Heart left ventricle (tissue), 16 donors: ENCODE measurements around the gene FTO. TPM values are rescaled to one million over a fixed set of nuclear protein-coding genes. Genes with fewer than 3 reads are reported as not detected.

Experiments
- ATAC-seq, 4 donors: fragments of 200-7000 bp; cut with Tn5 transposase; one replicate each; pipeline ENCODE4 v1.9.1; 2020 to 2022; ENCODE audit warnings: moderate library complexity in 4 of 4, mild to moderate bottlenecking in 3 of 4, moderate number of reproducible peaks in 1 of 4
- DNase-seq, 5 donors: peaks; one replicate each; pipeline ENCODE4 v3.0.0-alpha.2; 2020
- H3K27ac ChIP-seq, 12 donors: fragments of 200-600 bp; sonication (generic) in 4 of 12; one replicate each; pipeline versions ENCODE4 v1.5.0 to v1.8.0; 2016 to 2022; ENCODE audit warnings: mild to moderate bottlenecking in 2 of 12
- H3K27me3 ChIP-seq, 9 donors: fragments of 200-600 bp; sonication (generic) in 2 of 9; one replicate each; pipeline versions ENCODE4 v1.5.1 to v1.8.0; 2016 to 2022; ENCODE audit warnings: mild to moderate bottlenecking in 3 of 9
- H3K36me3 ChIP-seq, 9 donors: fragments of 200-600 bp; sonication (generic) in 2 of 9; one replicate each; pipeline versions ENCODE4 v1.5.0 to v1.8.0; 2018 to 2022; ENCODE audit warnings: mild to moderate bottlenecking in 2 of 9
- H3K4me1 ChIP-seq, 12 donors: fragments of 200-600 bp; sonication (generic) in 4 of 12; one replicate each; pipeline versions ENCODE4 v1.5.0 to v1.8.0; 2016 to 2022; ENCODE audit warnings: mild to moderate bottlenecking in 3 of 12
- H3K4me3 ChIP-seq, 12 donors: fragments of 200-600 bp; sonication (generic) in 4 of 12; one replicate each; pipeline versions ENCODE4 v1.5.0 to v1.8.0; 2017 to 2022; ENCODE audit warnings: mild to moderate bottlenecking in 9 of 12, moderate library complexity in 4 of 12
- H3K9me3 ChIP-seq, 12 donors: fragments of 200-600 bp; sonication (generic) in 4 of 12; one replicate each; pipeline versions ENCODE4 v1.5.0 to v1.8.0; 2016 to 2022; ENCODE audit warnings: mild to moderate bottlenecking in 1 of 12
- CTCF ChIP-seq, 12 donors: fragments of 200-600 bp; sonication (generic) in 4 of 12; IDR thresholded peaks; one replicate each; pipeline versions ENCODE4 v1.5.0 to v1.8.0; 2018 to 2022; ENCODE audit warnings: antibody characterized with exemption in 12 of 12, mild to moderate bottlenecking in 5 of 12
- POLR2A ChIP-seq, 2 donors: fragments of 450-650 bp; IDR thresholded peaks; one replicate each; pipeline ENCODE4 v1.6.1; 2017; ENCODE audit warnings: antibody characterized with exemption in 2 of 2, mild to moderate bottlenecking in 2 of 2, moderate library complexity in 2 of 2
- WGBS, 4 donors: extraction: QIAGEN DNeasy Blood & Tissue Kit in 2 of 4; methylation state at CpG; one replicate each; pipeline versions ENCODE4 v1.1.5 to v1.1.7; 2013 to 2018; 5-methylcytosine and 5-hydroxymethylcytosine counted together
- intact Hi-C, 10 donors: fragments of 100-400 bp; cut with DNase I; formaldehyde crosslinking; loops; one replicate each; pipeline versions ENCODE4 v1.11.1 to v1.14.2; 2022
- polyA plus RNA-seq, 2 donors: library from polyadenylated mRNA; stranded (reverse); fragments of 200-250 nt; gene quantifications; one replicate each; pipeline ENCODE4 v1.2.3, GENCODE V29; 2013
- total RNA-seq, 9 donors: library from RNA; depleted of rRNA in 2 of 9; stranded (reverse); fragments of >200 nt in 2 of 9; fragmentation: NEBNext Ultra II Directional in 3 of 9; extraction: Animal tissue kit (Norgen Biotek cat#: 25700) in 3 of 9; gene quantifications; one replicate each; pipeline versions ENCODE4 v1.1.0 to v1.2.4, GENCODE V29; 2016 to 2023
- donor health status: ischemic (EF 13 %, LVEDD 7.1; RV severe dilation, severe dysfunction).
- donor health status: healthy with polysubstance abuse.
- donor health status: DM: no; HTN: yes; CAD: no.
- donor health status: DM: no; HTN: no; CAD: no.
- donor health status: ischemic (EF 25% LVEDD 6.9; RV normal size, moderate dysfunction).
- donor health status: ischemic (EF 25% LVEDD 5.7; RV mildly dilated, moderate dysfunction).
- donor health status: healthy.
- donor health status: DM: yes; HTN: yes; CAD: no.
- donor health status: ischemic (EF 35%, LVEDD 5.7; RV mildly dilated, moderate dysfunction).
- donor health status: nonischemic (EF 11% LVEDD 7.7; RV severe dilation, severe dysfunction).
- donor health status: DM: yes; HTN: yes; CAD: no.
- donor health status: PGD.
- donor health status: ischemic (EF 29% LVEDD 5.4; RV normal size, mild dysfunction).
- donor health status: nonischemic (EF 23%, LVEDD 6.1; RV moderate dilation, normal function).

Gene FTO
- total and polyA plus RNA-seq, 11 donors: 11.8 to 105 (median 86.8) TPM

GRCh38 chr16:53805752-53806151, 101.8 kb downstream of the FTO start:
- WGBS, 4 donors: 80 to 86% (median 83%) methylated on average over 4 of the region's 4 CpGs
- H3K4me1 ChIP-seq: peaks cover 0 to 6% (median 0%) of the 10 kb centered on the region in 12 donors
- H3K4me3 ChIP-seq: no peak overlapping the region
- no peaks in the 10 kb centered on the region for H3K27me3 ChIP-seq
- intact Hi-C loops: no loop called here
- H3K27ac ChIP-seq: no peak overlapping the region
- H3K9me3 ChIP-seq: peaks cover 0 to 8% (median 0%) of the 10 kb centered on the region in 12 donors
- ATAC-seq (no peak), DNase-seq (no peak)
- peaks cover 0 to 6% (median 2%) of the 10 kb centered on the region in 9 donors for H3K36me3 ChIP-seq
- TF ChIP-seq POLR2A (IDR thresholded peaks at IDR 0.05): no peak
- TF ChIP-seq CTCF (IDR thresholded peaks at IDR 0.05): no peak

- H3K27ac ChIP-seq: no peak overlapping the region
- TF ChIP-seq POLR2A (IDR thresholded peaks at IDR 0.05) (no peak), CTCF (IDR thresholded peaks at IDR 0.05) (no peak)
- 95 to 97% (median 96%) methylated on average over 8 of the region's 8 CpGs for WGBS, 4 donors
- peaks cover 0 to 36% (median 22%) of the 10 kb centered on the region in 9 donors for H3K36me3 ChIP-seq
- ATAC-seq (no peak), DNase-seq (no peak)
- H3K27me3 ChIP-seq: no peaks in the 10 kb centered on the region
- no peaks in the 10 kb centered on the region for H3K9me3 ChIP-seq
- H3K4me3 ChIP-seq: no peak overlapping the region
- peaks cover 0 to 6% (median 0%) of the 10 kb centered on the region in 12 donors for H3K4me1 ChIP-seq
- intact Hi-C loops: no loop called here
Observed at GRCh38 chr16:53809088-53809932, 105.4 kb downstream of the FTO start.

GRCh38 chr16:53812914-53813313, 109.0 kb downstream of the FTO start:
- no peak overlapping the region for H3K4me3 ChIP-seq
- intact Hi-C loops: no loop called here
- H3K27me3 ChIP-seq: no peaks in the 10 kb centered on the region
- 52 to 65% (median 62%) methylated on average over 2 of the region's 2 CpGs for WGBS, 4 donors
- H3K36me3 ChIP-seq: peaks cover 0 to 46% (median 22%) of the 10 kb centered on the region in 9 donors
- ATAC-seq: no peak
- no peak overlapping the region for H3K27ac ChIP-seq
- H3K9me3 ChIP-seq: no peaks in the 10 kb centered on the region
- H3K4me1 ChIP-seq: peaks cover 0 to 13% (median 1%) of the 10 kb centered on the region in 12 donors
- no peak for TF ChIP-seq CTCF (IDR thresholded peaks at IDR 0.05)
- no peak for TF ChIP-seq POLR2A (IDR thresholded peaks at IDR 0.05)
- no peak for DNase-seq

- H3K4me3 ChIP-seq: no peak overlapping the region
- 96 to 98% (median 97%) methylated on average over 7 of the region's 7 CpGs for WGBS, 4 donors
- no peak overlapping the region for H3K27ac ChIP-seq
- intact Hi-C loops: no loop called here
- H3K9me3 ChIP-seq: no peaks in the 10 kb centered on the region
- ATAC-seq (no peak), DNase-seq (no peak)
- no peaks in the 10 kb centered on the region for H3K27me3 ChIP-seq
- peaks cover 0 to 17% (median 1%) of the 10 kb centered on the region in 12 donors for H3K4me1 ChIP-seq
- no peak for TF ChIP-seq POLR2A (IDR thresholded peaks at IDR 0.05)
- no peak for TF ChIP-seq CTCF (IDR thresholded peaks at IDR 0.05)
- H3K36me3 ChIP-seq: peaks cover 0 to 46% (median 22%) of the 10 kb centered on the region in 9 donors
Observed at GRCh38 chr16:53814801-53815200, 110.8 kb downstream of the FTO start.
